ENCODE data around the gene CYP4Z1. TPM values are rescaled to one million over a fixed set of nuclear protein-coding genes. Genes with fewer than 3 reads are reported as not detected.
"Not testable (repeated sequence)": the region's sequence is repeated elsewhere in the genome, so short reads cannot be mapped to it uniquely, and the experiment has no call there.

The CYP4Z1 gene
- total RNA-seq, 2 donors from 2014 or later = not detected

- H3K36me3 Mint-ChIP-seq; H3K9me3 Mint-ChIP-seq; DNase-seq (ENCODE audit: low spot score in 2 of 2); ATAC-seq: not testable (repeated sequence)
- peak overlapping the region in 1 of 2 donors; percentile 32 for H3K27ac Mint-ChIP-seq
These were observed 82.1 kb downstream of the CYP4Z1 start for GRCh38 chr1:47149162-47149561.

- not testable (repeated sequence) for H3K27ac Mint-ChIP-seq; DNase-seq (ENCODE audit: low spot score in 2 of 2); ATAC-seq
- Mint-ChIP-seq H3K9me3 (peaks cover 14 to 16% of the 10 kb centered on the region in 2 donors), H3K36me3 (peaks cover 0 to 23% of the 10 kb centered on the region in 2 donors)
These were observed 89.4 kb downstream of the CYP4Z1 start for GRCh38 chr1:47156457-47156856.

- H3K27ac Mint-ChIP-seq; DNase-seq (ENCODE audit: low spot score in 2 of 2); ATAC-seq: not testable (repeated sequence)
- Mint-ChIP-seq H3K36me3 (peaks cover 0 to 23% of the 10 kb centered on the region in 2 donors), H3K9me3 (peaks cover 12 to 14% of the 10 kb centered on the region in 2 donors)
These were observed 90.9 kb downstream of the CYP4Z1 start for GRCh38 chr1:47157957-47158356.

GRCh38 chr1:47160716-47161115, 93.7 kb downstream of the CYP4Z1 start:
- H3K27ac Mint-ChIP-seq = no peak overlapping the region
- no peak for DNase-seq (ENCODE audit: low spot score in 2 of 2)
- ATAC-seq = no peak
- peaks cover 4 to 8% of the 10 kb centered on the region in 2 donors for H3K9me3 Mint-ChIP-seq
- peaks cover 0 to 8% of the 10 kb centered on the region in 2 donors for H3K36me3 Mint-ChIP-seq

GRCh38 chr1:47161298-47162040, 94.4 kb downstream of the CYP4Z1 start:
- ATAC-seq (no peak), DNase-seq (ENCODE audit: low spot score in 2 of 2) (no peak)
- H3K9me3 Mint-ChIP-seq = peaks cover 0 to under 1% of the 10 kb centered on the region in 2 donors
- H3K27ac Mint-ChIP-seq = no peak overlapping the region
- H3K36me3 Mint-ChIP-seq = peaks cover 0 to under 1% of the 10 kb centered on the region in 2 donors

GRCh38 chr1:47164552-47164951, 97.5 kb downstream of the CYP4Z1 start:
- DNase-seq (ENCODE audit: low spot score in 2 of 2) (no peak), ATAC-seq (no peak)
- no peaks in the 10 kb centered on the region for H3K9me3 Mint-ChIP-seq
- no peak overlapping the region for H3K27ac Mint-ChIP-seq
- peaks cover 0 to 5% of the 10 kb centered on the region in 2 donors for H3K36me3 Mint-ChIP-seq

Other genes starting within 250 kb of the CYP4Z1 start
- gene CYP4A11, start 125.8 kb upstream of the CYP4Z1 start, total RNA-seq = not detected
- gene CYP4X1, start 43.6 kb upstream of the CYP4Z1 start, total RNA-seq = not detected
- not detected for gene CYP4A22, start 70.2 kb downstream of the CYP4Z1 start, total RNA-seq
- gene PDZK1IP1, start 122.8 kb downstream of the CYP4Z1 start, total RNA-seq = not detected
- gene TAL1, start 165.0 kb downstream of the CYP4Z1 start, total RNA-seq = under 1 TPM; 0.11 to 0.14 TPM
- gene STIL, start 246.9 kb downstream of the CYP4Z1 start, total RNA-seq = 10 to 100 TPM; 34.7 to 69.9 TPM